A673 (cell line): ENCODE data around the gene CLDN24.

Experiments used
- CTCF ChIP-seq: fragments of 300-800, 200-600 bp; sonication (generic); conservative IDR thresholded peaks from 2 replicates; pipeline ENCODE4 v1.5.1; 2017; ENCODE audit warnings: low read depth, mild to moderate bottlenecking, antibody characterized with exemption, low read length, moderate library complexity, mixed read lengths
- EZH2 ChIP-seq: fragments of 200-600 bp; sonication (generic); IDR thresholded peaks from 2 replicates; pipeline ENCODE4 v1.6.1; 2017; ENCODE audit warnings: borderline replicate concordance, low read depth, mild to moderate bottlenecking, mixed read lengths, antibody characterized with exemption, low read length; ENCODE audit not compliant: poor library complexity, severe bottlenecking

GRCh38 chr4:183337349-183337748 is 15.1 kb upstream of the CLDN24 start:
- no peak for TF ChIP-seq CTCF
- TF ChIP-seq EZH2 = no peak
